SU-DHL-6 (cell line): Measurements from ENCODE around the gene SPDYE2B.
"Not testable (repeated sequence)": the region's sequence is repeated elsewhere in the genome, so short reads cannot be mapped to it uniquely, and the experiment has no call there.

ENCODE experiments used
- CTCF ChIP-seq: fragments of 200-600 bp; sonication (generic); IDR thresholded peaks from one replicate; pipeline ENCODE4 v1.5.1; 2017; ENCODE audit warnings: antibody characterized with exemption, mild to moderate bottlenecking, low read length, moderate library complexity; ENCODE audit not compliant: insufficient read depth, poor library complexity, severe bottlenecking
- EZH2phosphoT487 ChIP-seq: fragments of 200-600 bp; sonication (generic), shearing (Covaris generic); conservative IDR thresholded peaks from 2 replicates; pipeline ENCODE4 v1.6.1; 2018; ENCODE audit warnings: mild to moderate bottlenecking, antibody characterized with exemption, low read length, moderate library complexity, mixed read lengths

GRCh38 chr7:102613575-102614345 is 36.4 kb upstream of the SPDYE2B start:
- not testable (repeated sequence) for TF ChIP-seq CTCF, EZH2phosphoT487
